Fibroblast of skin of scalp (primary cell): Measurements from ENCODE around the gene HORMAD2. TPM values are rescaled to one million over a fixed set of nuclear protein-coding genes. Genes with fewer than 3 reads are reported as not detected.

ENCODE experiments used
- DNase-seq: peaks from one replicate; pipeline ENCODE4 v3.0.0-alpha.2; 2013
- polyA plus RNA-seq, 2 experiments: library from polyadenylated mRNA; unstranded; fragments of 120-200 nt; gene quantifications; one replicate each; pipeline ENCODE4 v1.2.1, GENCODE V29; 2013; ENCODE audit not compliant: insufficient read length in 2 of 2

Gene HORMAD2
- polyA plus RNA-seq (2013, experiment 1 of 2; ENCODE audit: insufficient read length): not detected
- not detected for polyA plus RNA-seq (2013, experiment 2 of 2; ENCODE audit: insufficient read length)

- DNase-seq: peak; percentile 8
Observed at GRCh38 chr22:30079952-30080533, at the start of gene HORMAD2. TSS of gene HORMAD2 (plus strand) at chr22:30080464. CDS start at chr22:30093953, 13,489 bp downstream.

GRCh38 chr22:30031328-30031727 is 48.9 kb upstream of the HORMAD2 start:
- DNase-seq: no peak

- no peak for DNase-seq
Observed at GRCh38 chr22:30031764-30032455, 48.4 kb upstream of the HORMAD2 start.

GRCh38 chr22:30033137-30033536 is 47.1 kb upstream of the HORMAD2 start:
- DNase-seq: no peak

GRCh38 chr22:30033901-30034300 is 46.4 kb upstream of the HORMAD2 start:
- no peak for DNase-seq

GRCh38 chr22:30036656-30037055 is 43.6 kb upstream of the HORMAD2 start:
- peak; percentile 50 for DNase-seq

- peak; percentile 64 for DNase-seq
Observed at GRCh38 chr22:30038219-30038618, 42.0 kb upstream of the HORMAD2 start.

GRCh38 chr22:30040499-30041260 is 39.6 kb upstream of the HORMAD2 start:
- DNase-seq: no peak

GRCh38 chr22:30041475-30041874 is 38.8 kb upstream of the HORMAD2 start:
- DNase-seq: no peak

- DNase-seq: no peak
Observed at GRCh38 chr22:30041881-30042280, 38.4 kb upstream of the HORMAD2 start.

- DNase-seq: no peak
Observed at GRCh38 chr22:30043161-30043560, 37.1 kb upstream of the HORMAD2 start.

- peak; percentile 82 for DNase-seq
Observed at GRCh38 chr22:30044369-30044768, 35.9 kb upstream of the HORMAD2 start.

GRCh38 chr22:30044881-30045493 is 35.3 kb upstream of the HORMAD2 start:
- DNase-seq: no peak

GRCh38 chr22:30045494-30045887 is 34.8 kb upstream of the HORMAD2 start:
- no peak for DNase-seq

- DNase-seq: no peak
Observed at GRCh38 chr22:30045901-30046715, 34.2 kb upstream of the HORMAD2 start.

- no peak for DNase-seq
Observed at GRCh38 chr22:30046716-30047363, 33.4 kb upstream of the HORMAD2 start.

GRCh38 chr22:30047364-30047738 is 32.9 kb upstream of the HORMAD2 start:
- DNase-seq: no peak

GRCh38 chr22:30048681-30049080 is 31.6 kb upstream of the HORMAD2 start:
- DNase-seq: no peak

GRCh38 chr22:30054067-30054763 is 26.0 kb upstream of the HORMAD2 start:
- no peak for DNase-seq

- no peak for DNase-seq
Observed at GRCh38 chr22:30054764-30055069, 25.5 kb upstream of the HORMAD2 start.

- peak; percentile 54 for DNase-seq
Observed at GRCh38 chr22:30056015-30056414, 24.2 kb upstream of the HORMAD2 start.
